Measurements from ENCODE around the gene ASB2.
A peak's percentile ranks its signal among the peaks of the same experiment; 100 is the strongest.

ASB2 gene

GRCh38 chr14:93976477-93977057 is at the start of gene ASB2:
ASB2 (minus strand) TSS chr14:93976570; CDS start chr14:93964539, 12,031 bp downstream.
- no peak for DNase-seq (ENCODE audit: low read depth in 2 of 2)

- DNase-seq (ENCODE audit: low read depth in 2 of 2) = no peak
Measured at GRCh38 chr14:94025720-94026119, 49.4 kb upstream of the ASB2 start.

GRCh38 chr14:94024549-94024948 is 48.2 kb upstream of the ASB2 start:
- DNase-seq (ENCODE audit: low read depth in 2 of 2) = no peak

- no peak for DNase-seq (ENCODE audit: low read depth in 2 of 2)
Measured at GRCh38 chr14:94022532-94023411, 46.4 kb upstream of the ASB2 start.

- DNase-seq (ENCODE audit: low read depth in 2 of 2) = no peak
Measured at GRCh38 chr14:94021416-94022157, 45.2 kb upstream of the ASB2 start.

GRCh38 chr14:94021001-94021400 is 44.6 kb upstream of the ASB2 start:
- no peak for DNase-seq (ENCODE audit: low read depth in 2 of 2)

GRCh38 chr14:94020267-94020666 is 43.9 kb upstream of the ASB2 start:
- DNase-seq (ENCODE audit: low read depth in 2 of 2) = no peak

GRCh38 chr14:94019329-94019728 is 43.0 kb upstream of the ASB2 start:
- no peak for DNase-seq (ENCODE audit: low read depth in 2 of 2)

GRCh38 chr14:94018308-94018707 is 41.9 kb upstream of the ASB2 start:
- no peak for DNase-seq (ENCODE audit: low read depth in 2 of 2)

GRCh38 chr14:94016446-94016976 is 40.1 kb upstream of the ASB2 start:
- DNase-seq (ENCODE audit: low read depth in 2 of 2) = no peak

- no peak for DNase-seq (ENCODE audit: low read depth in 2 of 2)
Measured at GRCh38 chr14:94015223-94015622, 38.9 kb upstream of the ASB2 start.

- DNase-seq (ENCODE audit: low read depth in 2 of 2) = no peak
Measured at GRCh38 chr14:94014382-94014781, 38.0 kb upstream of the ASB2 start.

- no peak for DNase-seq (ENCODE audit: low read depth in 2 of 2)
Measured at GRCh38 chr14:94011795-94012194, 35.4 kb upstream of the ASB2 start.

GRCh38 chr14:94010625-94011024 is 34.3 kb upstream of the ASB2 start:
- DNase-seq (ENCODE audit: low read depth in 2 of 2) = no peak

- DNase-seq (ENCODE audit: low read depth in 2 of 2) = no peak
Measured at GRCh38 chr14:94009767-94010166, 33.4 kb upstream of the ASB2 start.

GRCh38 chr14:94008234-94008633 is 31.9 kb upstream of the ASB2 start:
- DNase-seq (ENCODE audit: low read depth in 2 of 2) = no peak

GRCh38 chr14:94005324-94006073 is 29.1 kb upstream of the ASB2 start:
- no peak for DNase-seq (ENCODE audit: low read depth in 2 of 2)

- no peak for DNase-seq (ENCODE audit: low read depth in 2 of 2)
Measured at GRCh38 chr14:94004015-94004414, 27.6 kb upstream of the ASB2 start.

GRCh38 chr14:94003397-94003796 is 27.0 kb upstream of the ASB2 start:
- no peak for DNase-seq (ENCODE audit: low read depth in 2 of 2)

GRCh38 chr14:94001501-94002396 is 25.4 kb upstream of the ASB2 start:
- DNase-seq (ENCODE audit: low read depth in 2 of 2) = peak; percentile 31 to 41

- no peak for DNase-seq (ENCODE audit: low read depth in 2 of 2)
Measured at GRCh38 chr14:94001016-94001415, 24.6 kb upstream of the ASB2 start.
